ENCODE measurements around the gene VSTM4.

The VSTM4 gene

DNA sequence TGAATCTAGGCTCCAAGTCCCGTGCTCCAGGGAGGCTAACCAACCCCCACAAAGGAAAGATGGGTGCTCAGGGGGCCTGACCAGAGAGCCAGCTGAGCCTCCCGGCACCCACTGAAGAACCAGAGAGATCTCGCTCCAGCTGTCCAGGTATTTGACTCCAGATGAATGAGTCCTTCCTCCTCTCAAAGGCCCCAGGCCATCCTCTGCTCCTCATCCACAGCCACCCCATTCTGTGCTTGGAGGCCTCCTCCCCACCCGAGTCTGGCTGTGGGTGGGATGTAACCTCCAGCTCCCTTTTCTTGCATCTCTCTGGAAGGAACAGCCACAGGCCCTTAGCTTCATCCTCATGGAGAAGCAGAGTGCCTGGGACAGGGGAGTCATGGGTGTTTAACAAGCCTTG, 44.6 kb downstream of the VSTM4 start:
- no peak for DNase-seq (ENCODE audit: low read depth)

DNA sequence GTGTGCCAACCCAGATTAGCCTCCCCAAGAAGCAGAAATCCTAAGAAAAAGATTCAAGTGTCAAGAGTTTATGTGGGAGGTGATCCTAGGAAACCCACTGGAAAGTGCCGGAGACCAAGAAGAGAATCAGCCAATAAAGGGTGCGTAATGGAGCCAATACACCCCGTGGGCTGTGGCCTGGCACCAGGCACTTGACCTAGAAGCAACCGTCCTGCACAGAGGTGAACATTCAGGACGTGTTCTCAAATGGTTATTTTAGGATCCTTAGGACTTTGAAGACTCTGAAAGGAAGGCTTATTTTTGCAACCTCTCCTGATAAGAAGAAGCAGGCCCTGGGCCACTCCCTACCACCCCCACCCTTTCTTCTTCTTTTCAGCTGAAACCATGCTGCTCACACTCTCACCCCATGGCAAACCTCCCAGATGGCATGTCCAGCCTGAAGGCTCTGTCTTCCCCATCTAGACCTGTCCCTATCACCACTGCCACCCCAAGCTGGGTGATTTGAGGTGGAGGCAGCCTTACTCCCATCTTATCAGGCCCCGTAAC, 46.6 kb downstream of the VSTM4 start:
- no peak for DNase-seq (ENCODE audit: low read depth)

DNA sequence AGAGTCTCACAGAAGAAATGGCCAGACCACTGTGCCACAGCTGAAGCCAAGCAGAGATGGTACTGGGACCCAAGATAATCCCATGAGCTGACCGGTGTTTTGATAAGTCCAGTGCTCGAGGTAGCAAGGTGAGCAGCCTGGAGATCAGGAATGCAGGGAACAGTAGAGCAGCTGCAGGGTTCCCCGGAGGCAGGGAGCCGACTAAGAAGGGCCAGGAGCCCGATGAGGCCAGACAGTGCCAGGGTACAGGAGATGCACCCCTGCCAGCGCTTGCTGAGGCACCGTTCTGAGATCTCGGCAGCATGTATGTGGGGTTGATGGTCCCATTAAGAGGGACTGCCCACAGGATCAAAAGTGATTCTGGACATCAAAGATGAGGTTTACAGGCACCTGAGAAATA, 47.1 kb downstream of the VSTM4 start:
- no peak for DNase-seq (ENCODE audit: low read depth)

DNA sequence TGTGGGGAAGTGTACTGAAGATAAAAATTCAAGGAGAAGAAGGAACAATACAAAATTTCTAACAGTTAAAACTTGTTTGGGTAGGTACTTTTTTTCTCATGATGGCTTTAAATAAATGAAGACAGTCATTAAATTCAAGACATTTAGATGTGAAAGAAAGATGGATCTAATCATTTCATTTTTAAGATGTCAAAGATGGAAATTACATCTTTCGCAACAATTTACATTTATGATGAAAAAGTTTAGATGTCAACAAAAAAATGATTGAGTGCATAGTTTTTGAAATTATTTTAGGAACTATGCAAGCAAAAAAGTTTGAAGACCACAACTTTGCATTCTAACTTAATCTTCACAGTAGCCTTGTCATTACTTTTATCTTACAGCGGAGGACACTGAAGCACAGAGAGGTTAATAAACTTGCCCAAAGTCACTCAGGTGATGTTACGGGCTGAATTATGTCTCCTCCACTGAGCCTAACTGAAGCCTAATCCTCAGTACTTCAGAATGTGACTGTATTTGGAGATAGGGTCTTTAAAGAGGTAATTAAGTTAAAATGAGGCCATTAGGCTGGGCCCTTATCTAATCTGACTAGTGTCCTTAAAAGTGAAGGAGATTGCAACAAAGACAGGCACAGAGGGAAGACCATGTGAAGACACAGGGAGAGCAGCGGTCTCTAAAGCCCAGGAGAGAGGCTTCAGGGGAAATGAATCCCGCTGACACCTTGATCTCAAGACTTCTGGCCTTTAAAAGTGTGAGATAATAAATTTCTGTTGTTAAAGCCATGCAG, 48.2 kb downstream of the VSTM4 start:
- no peak for DNase-seq (ENCODE audit: low read depth)

DNA sequence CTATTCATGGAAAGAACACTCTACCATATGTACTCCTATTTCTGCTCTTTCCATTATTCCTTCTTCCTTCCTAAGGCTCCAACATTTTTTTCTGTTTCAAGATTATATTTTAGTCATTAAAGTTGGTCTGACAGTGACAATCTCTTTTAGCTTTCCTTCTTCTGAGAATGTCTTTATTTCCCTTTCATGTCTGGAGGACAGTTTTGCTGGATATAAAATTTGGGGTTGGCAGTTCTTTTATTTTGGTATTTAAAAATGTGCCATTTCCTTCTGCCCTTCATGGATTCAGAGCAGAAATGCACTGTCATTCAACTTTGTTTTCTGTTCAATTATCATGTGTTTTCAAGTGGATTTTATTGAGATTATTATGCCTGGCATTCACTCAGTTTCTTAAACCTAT, 53.1 kb downstream of the VSTM4 start:
- DNase-seq (ENCODE audit: low read depth), result no peak

DNA sequence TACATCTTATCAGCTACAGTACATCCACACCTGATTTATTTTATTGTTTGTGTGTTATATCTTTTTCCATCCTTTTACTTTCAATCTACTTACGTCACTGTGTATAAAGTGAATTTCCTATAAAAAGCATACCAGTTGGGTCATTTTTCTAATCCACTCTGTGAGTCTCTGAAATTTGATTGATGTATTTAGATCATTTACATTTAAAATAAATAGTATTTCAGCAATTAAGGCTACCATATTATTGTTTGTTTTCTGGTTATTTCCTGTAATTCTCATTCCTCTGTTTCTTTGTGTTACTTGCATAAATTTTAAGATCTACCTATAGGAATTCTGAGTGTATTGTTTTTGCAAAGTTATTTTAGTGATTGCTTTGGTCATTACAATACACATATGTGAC, 53.7 kb downstream of the VSTM4 start:
- DNase-seq (ENCODE audit: low read depth), result no peak

DNA sequence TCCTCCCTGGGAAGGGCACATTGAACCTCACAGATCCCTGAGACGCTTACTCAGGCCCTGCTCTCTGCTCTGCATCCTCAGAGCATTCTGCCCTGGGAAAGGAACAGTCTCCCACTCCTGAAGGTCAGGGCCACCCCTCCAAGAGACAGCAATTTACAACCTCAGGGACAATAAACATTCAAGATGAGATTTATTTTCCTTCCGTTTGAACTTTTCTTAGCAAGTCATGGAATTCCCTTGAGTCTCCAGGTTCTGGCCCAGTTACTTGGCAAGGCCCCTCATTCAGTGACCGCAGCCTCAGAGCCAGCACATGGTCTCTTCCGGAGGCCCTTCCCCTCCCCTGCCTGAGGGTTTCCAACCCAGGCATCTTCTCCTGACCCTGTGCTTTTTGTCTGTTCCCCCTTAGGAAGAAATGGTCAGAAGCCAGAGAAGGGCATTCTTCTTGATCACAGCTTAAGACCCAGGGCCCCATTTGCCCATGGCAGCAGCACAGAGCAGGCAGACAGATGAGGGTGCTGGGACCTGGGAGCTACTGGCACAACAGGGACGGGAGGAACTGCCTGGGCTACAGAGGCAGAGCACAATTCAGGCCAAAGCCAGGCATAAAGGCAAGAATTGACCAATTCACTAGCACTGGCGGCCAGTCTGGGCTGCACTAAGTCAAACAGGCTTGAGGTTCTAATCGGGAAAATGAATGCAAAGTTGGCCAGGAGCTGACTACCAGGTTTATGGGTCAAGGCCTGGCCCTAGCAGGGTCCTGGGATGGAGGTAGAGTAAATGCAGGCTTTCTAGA, 56.7 kb downstream of the VSTM4 start:
- no peak for DNase-seq (ENCODE audit: low read depth)

DNA sequence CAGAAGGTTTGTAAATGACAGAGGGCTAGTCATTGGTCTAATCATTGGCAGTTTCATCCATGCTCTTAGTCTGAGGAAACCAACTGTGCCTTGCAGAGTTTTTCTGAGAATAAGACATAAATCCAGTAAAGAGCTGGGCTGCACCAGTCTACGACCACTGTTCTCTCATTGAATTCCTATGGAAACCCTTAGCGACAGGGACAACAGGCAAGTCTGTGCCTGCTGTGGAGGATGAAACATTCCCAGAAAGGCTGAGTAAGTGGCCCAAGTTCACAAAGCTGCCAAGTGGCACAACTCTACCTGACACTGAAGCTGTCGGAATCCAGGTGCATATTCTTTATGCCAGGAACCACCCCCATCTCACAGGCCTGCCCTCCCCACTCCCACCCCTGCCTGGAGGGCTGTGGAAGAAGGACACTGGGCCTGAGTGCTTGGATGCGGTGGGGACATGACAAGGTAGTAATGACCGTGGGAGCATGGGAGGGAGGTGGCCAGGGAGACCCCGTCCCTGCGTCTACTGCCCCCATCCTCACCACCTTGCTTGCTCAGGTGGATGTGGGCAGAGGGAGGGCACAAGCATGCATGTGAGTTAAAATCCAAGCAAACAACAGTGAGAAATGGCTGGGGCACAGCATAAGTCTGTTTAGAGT, 58.0 kb downstream of the VSTM4 start:
- no peak for DNase-seq (ENCODE audit: low read depth)

DNA sequence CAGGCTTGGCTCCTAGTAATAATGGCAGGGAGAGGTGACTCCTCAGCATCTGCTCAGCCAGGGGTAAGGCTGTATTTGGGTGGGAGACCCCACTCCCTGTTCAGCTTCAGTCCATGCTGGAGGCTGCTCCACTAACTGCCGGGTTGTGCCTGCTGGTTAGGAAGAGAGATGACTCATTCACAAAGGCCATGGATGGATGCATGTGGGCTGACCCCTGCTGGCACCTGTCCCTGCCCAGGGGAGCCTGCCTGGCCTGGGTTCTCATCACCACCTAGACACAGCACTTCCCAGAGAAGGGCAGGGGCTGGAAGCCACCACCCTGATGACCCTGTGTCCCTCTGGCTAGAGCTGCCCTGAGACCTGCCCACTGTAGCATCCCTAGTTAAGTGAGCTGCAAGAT, 59.0 kb downstream of the VSTM4 start:
- DNase-seq (ENCODE audit: low read depth), result no peak

DNA sequence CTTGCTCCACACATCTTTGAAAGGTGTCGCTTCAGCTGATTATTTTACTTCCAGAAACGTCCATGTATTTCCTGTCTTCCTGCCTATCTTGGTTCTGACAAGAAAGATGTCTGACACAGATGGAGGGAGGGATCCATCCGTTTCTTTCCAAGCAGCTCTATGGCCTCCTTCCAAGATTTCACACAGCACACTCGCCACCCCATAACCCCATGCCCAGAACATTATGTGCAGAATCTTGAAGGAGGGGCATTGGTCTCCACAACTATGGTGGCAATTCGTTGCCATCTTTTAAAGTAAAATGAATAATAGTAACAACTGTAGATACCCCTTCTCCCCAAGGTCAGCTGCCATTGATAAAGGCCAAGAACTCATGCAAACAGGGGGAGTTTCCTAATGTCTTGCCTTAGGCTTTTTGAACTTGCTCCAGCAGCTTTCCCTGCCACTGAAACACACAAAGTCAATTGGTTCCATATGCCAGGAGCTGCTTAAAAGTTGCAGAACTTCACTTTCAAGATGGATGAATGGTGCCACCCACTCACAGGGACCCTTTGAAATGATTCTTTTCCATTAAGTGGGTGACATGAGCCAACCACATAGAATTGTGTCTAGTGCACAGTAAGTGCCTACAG, 60.0 kb downstream of the VSTM4 start:
- no peak for DNase-seq (ENCODE audit: low read depth)

DNA sequence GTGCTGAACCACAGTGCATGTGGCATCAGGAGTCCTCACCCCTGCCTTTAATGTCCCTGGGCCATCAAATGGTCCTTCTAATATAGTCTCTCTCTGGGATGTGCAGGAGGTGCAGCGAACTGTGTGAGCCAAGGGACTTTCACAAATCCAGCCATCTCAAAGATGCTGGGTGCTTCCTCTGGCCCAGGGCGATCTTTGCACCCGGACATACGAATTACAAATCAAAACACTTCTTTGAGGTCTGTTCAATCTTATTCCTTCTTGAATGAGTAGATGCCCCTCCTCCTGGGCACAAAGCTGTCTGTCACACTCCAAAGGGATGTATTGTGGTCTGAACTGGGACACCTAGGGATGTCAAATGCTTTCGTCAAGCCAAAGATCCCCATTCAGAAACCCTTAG, 60.6 kb downstream of the VSTM4 start:
- DNase-seq (ENCODE audit: low read depth), result no peak

DNA sequence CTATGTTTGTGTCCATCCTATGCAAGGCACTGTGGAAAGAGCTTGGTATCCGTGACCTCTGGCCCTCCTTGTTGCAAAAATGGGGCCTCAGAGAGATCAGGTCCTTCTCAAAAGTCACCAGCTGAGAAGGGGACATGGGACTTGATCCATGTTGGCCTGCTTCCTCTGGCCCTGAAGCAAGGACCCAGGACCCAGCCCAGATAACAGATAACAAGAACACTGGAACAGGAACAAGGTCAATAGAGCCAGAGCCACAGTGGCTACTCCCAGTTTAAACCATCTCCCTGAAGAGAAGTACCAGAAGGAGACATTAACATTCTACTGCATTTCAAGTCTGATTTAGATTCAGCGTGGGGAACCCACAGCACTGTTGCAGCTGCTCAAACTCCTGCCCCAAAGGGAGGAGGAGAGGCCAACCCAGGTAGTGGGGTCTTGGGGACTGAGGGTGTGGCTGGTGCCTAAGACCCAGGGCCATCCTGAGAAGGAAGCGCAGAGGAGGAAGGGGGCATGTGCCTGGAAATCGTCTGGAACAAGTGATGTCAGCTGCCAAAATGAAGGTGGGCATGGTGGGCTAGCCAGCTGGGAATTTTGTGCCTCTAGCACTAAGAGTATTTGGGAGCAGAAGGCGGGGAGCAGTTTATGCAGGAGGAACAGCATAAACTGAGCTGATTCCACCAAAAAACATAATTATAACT, 61.2 kb downstream of the VSTM4 start:
- DNase-seq (ENCODE audit: low read depth), result no peak

DNA sequence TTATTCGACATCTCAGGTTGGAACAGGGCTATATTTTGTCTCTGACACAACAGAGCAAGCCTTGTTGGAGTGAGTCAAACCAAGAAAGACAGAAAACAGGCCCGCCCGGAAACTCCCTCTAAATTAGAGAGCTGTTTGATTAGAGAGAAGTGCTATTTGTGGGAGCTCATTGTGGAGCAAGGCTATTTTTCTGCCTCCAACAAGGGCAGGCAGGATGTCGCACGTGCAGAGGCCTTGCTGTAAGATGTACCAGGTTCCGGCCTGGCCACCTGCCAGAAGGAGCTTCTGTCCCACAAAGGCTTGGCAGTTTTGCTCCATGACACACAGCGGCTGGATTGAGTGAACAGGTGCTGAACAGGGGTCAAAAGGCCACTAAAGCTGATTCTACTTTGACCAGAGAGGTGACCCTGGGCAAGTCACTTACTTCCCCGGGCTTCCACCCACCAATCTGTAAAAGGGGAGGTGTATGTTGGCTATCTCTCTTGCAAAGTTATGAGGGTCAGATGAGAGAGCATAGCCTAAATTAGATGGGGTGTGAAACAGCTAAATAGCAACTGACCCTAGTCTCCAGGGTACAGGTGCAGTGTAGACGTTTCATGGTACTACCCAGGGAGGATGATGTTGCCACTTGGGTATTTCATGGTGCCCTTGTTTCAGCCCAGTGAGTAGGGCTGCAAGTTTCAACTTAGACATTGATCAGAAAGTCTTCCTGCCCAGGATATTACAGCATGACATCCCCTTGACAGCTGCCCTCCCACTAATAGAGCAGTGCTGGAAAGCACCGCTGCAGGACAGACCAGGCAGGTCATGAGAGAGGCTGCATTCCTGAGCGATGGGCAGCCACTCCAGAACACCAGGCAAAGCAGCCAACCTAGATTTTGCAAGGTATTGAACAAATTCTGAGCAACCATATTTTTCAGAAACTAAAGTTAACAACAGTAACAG, 62.0 kb downstream of the VSTM4 start:
- no peak for DNase-seq (ENCODE audit: low read depth)

DNA sequence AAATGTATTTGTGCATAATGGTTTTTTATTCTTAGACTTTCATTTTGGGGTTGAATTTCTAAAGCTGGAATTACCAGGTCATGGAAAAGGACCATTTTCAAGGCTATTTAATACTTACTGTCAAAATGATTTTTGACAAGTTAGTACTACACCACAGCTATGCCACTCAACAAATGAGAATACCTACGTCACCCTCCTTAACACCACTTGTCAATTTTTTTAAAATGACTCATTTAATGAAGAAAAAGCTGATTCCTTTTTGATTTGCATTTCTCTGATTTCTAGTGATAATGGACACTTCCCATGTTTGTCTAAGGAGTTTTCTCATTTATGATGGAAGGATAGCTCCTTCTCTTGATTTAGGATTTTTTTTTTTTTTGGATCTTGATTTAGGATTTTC, 63.3 kb downstream of the VSTM4 start:
- no peak for DNase-seq (ENCODE audit: low read depth)

DNA sequence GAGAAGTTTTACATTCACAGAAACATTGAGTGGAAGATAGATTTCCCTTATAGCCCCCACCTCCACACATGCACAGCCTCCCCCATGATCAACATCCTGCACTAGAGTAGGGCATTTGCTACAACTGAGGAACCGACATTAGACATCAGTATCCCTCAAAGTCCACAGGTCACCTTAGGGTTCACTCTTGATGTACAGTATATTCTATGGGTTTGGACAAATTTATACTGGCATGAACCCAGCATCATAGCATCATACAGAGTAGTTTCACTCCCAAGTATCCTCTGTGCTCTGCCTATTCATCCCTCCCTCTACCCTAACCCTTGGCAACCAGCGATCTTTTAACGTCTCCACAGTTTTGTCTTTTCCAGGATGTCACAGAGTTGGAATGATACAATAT, 64.4 kb downstream of the VSTM4 start:
- DNase-seq (ENCODE audit: low read depth), result no peak

DNA sequence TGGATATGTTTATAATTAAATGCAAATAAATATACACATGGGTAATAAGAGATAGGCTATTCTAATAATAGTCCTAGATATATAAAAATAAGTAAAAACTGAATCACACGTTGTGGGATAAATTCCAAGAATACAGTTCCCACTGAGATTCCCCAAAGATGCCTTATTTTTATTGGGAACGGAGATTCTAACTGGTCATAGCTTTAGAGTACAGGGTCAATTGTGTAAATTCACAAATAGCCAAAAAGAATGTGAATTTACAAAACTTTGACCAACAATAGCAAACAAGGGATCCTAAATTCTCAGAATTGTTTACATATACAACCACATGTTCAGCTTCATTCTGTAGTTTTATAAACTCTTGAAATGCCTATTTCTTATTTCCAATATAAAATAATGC, 65.0 kb downstream of the VSTM4 start:
- DNase-seq (ENCODE audit: low read depth), result no peak

DNA sequence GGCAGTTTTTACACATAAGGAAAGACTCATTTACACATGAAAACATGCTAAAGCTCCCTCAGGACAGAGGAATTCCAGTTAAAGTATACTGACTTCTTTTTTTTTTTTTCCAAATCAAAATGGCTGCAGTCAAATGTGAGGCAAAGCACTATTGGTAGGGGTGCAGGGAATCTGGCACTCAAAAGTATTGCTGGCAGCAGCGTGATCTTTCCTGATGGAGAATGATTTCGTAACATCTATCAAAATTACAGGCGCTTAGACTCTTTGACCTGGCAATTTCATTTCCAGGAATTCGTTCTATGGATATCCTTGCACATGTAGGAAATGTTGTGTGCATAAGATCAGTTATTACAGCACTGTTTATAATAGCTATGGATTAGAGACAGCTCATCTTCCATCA, 65.7 kb downstream of the VSTM4 start:
- no peak for DNase-seq (ENCODE audit: low read depth)

DNA sequence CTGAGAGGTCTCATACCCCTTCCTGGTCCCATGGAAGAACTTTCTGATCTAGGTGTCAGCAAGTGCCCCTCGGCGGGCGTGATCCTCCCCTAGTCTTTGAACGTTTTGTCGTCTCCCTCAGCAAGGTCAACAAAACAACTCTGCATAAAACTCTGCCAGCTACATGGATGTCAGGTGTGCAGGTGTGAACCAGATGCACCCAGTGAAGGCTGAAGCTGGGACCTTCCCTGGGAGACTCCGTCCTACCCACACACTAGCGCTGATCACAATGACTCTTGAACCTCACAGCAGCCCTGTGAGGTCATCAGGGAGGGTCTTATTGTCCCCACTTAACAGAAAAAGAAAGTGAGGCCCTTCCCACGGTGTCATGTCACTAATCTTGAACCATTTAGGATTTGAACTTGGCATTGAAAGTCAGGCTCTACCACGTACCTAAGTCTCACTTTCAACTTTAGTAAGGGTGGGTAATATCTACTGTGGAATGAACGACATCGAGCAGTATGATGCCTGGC, 68.1 kb downstream of the VSTM4 start:
- DNase-seq (ENCODE audit: low read depth), result no peak

DNA sequence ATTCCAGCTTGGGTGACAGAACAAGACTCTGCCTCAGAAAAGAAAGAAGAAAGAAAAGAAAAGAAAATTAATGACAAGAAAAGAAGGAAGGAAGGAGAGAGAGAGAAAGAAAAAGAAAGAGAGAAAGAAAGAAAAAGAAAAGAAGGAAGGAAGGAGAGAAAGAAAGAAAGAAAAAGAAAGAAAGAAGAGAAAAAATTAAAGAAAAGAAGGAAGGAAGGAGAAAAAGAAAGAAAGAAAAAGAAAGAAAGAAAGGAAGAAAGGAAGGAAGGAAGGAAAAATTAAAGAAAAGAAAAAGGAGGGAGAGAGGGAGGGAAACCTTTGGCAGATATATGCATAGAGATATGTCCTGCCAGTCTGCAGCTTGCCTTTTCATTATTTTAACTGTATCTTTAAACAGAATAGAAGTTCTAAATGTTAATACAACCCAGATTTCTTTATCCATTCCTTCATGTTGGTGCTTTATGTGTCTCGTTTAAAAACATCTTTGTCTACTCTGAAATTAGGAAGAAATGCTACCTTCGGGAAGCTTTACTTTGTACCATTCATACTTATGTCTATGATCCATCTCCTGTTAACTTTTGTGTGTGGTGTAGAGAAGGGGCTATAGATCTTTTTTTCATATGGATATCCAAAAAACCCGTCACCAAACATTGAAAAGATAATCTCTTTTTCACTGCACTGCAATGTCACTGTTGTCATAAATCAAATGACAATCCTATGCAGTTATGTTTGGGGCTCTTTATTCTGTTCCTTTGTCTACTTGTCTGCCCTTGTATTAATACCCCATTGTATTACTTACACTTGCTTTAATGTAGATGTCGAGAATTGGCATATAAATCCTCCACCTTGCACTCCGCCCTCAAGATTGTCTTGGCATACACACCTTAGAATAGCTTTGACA, 70.8 kb downstream of the VSTM4 start:
- no peak for DNase-seq (ENCODE audit: low read depth)

All from iris pigment epithelial cell (primary cell).